Transverse colon (tissue), 3 donors: Measurements from ENCODE around the gene ITGA11.

Source experiments
- EP300 ChIP-seq: sonication (generic); formaldehyde crosslinking; IDR thresholded peaks from one replicate; pipeline ENCODE4 v1.6.1; 2017; ENCODE audit warnings: antibody characterized with exemption, low read depth
- POLR2A ChIP-seq: fragments of 450-650 bp; IDR thresholded peaks from one replicate; pipeline ENCODE4 v1.6.1; 2016; ENCODE audit warnings: antibody characterized with exemption, mild to moderate bottlenecking, moderate library complexity
- TF ChIP-seq, protein P1 (sequence below), 5 experiments: fragments of 200-600 bp in 3 of 5; fragments of 450-650 bp in 2 of 5; sonication (generic) in 3 of 5; IDR thresholded peaks; 1 replicate in 2 of 5; 2 replicates in 3 of 5; pipeline ENCODE4 v1.5.1; 2016 to 2017; ENCODE audit warnings: antibody characterized with exemption in 5 of 5, inconsistent platforms in 3 of 5, mild to moderate bottlenecking in 2 of 5, moderate library complexity in 1 of 5

DNA sequence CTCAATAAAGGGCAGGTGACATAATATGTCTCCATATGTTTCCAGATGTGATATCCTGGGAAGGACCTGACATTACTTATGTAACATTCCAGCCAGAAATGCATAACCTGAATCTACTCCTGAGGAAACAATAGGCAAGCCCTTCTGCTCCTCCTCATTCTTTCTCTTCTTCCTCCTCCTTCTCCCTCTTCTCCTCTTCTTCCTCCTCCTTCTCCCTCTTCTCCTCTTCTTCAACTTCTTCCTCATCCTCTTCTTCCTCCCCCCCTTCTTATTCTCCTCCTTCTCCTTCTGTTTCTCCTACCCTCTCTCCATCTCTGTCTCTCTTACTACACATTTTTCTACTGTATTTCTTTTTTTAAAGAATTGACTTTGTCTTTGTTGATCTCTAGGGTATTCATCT is 43.5 kb upstream of the ITGA11 start:
- TF ChIP-seq, protein P1, sequence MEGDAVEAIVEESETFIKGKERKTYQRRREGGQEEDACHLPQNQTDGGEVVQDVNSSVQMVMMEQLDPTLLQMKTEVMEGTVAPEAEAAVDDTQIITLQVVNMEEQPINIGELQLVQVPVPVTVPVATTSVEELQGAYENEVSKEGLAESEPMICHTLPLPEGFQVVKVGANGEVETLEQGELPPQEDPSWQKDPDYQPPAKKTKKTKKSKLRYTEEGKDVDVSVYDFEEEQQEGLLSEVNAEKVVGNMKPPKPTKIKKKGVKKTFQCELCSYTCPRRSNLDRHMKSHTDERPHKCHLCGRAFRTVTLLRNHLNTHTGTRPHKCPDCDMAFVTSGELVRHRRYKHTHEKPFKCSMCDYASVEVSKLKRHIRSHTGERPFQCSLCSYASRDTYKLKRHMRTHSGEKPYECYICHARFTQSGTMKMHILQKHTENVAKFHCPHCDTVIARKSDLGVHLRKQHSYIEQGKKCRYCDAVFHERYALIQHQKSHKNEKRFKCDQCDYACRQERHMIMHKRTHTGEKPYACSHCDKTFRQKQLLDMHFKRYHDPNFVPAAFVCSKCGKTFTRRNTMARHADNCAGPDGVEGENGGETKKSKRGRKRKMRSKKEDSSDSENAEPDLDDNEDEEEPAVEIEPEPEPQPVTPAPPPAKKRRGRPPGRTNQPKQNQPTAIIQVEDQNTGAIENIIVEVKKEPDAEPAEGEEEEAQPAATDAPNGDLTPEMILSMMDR (IDR thresholded peaks at IDR 0.05): no peak
- no peak for TF ChIP-seq EP300
- no peak for TF ChIP-seq POLR2A
